Measurements from ENCODE around the gene OPTC. TPM values are rescaled to one million over a fixed set of nuclear protein-coding genes. Genes with fewer than 3 reads are reported as not detected.

The OPTC gene
- total RNA-seq, 1 donor, result not detected

DNA sequence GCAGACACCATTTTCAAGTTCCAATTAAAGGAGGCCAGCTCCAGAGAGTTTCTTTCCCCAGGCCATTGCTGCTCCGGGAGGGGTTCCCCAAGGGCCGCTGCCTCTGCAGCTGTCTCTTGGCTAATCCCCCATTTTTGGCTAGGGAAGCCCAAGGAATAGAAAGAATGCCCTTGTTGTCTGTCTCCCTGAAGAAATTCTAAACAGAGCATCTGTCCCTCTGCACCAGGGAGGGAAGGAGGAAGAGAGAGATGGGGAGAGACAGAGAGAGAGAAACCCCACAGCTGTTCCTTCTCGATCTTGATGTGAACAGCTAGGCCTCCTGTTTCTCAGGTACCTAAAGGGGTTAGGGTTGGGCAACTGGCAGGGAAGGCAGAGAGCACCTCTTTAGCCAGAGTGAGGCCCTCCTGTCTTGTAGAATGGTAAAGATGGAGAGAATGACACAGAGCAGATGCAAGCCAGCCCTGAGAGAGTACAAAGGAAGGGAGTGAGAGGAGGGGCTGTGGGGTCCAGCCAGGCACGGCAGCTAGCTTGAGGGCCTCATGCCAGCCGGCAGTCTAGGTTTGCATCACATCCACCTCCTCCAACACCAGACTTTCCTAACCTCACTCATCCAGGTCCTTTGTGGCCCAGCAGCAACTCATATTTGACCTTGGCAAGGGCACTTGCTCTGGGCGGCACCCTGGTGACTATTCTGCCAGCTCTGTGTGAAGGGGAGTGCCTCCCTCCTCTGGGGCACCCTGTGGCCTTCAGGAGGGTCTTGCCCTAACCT, 13.1 kb downstream of the OPTC start:
- no peak for DNase-seq (ENCODE audit: insufficient read length, low spot score, missing footprints)

DNA sequence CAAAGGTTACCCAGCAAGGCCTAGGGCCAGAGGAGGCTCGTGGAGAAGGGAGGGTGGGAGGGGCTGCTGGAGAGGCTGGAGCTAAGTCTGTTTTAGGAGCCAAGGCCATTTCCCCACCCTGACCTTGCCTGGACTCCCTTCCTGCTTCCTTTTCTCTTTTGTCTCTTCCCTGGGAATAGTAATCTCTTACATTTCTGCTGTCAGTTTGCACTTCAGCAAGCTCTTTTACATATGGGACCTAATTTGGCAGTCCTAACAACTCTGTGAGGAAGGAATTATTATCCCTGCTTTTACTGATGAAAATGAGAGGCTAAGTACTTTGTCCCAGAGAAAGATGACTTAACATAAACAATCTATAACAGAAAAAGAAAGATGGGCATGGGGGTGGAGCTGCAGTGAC, 13.8 kb downstream of the OPTC start:
- Histone ChIP-seq H3K36me3 (ENCODE audit: insufficient read depth, low read length) (no peaks in the 10 kb centered on the region), H4K20me1 (ENCODE audit: insufficient read depth, low read length) (no peaks in the 10 kb centered on the region), H3K27ac (ENCODE audit: low read depth, low read length) (no peak overlapping the region), H3K27me3 (ENCODE audit: insufficient read depth, low read length) (no peaks in the 10 kb centered on the region), H3K79me2 (ENCODE audit: insufficient read depth, low read length) (no peaks in the 10 kb centered on the region), H3K4me2 (ENCODE audit: insufficient read depth, low read length) (no peak overlapping the region), H3K9me3 (ENCODE audit: low read depth, low read length) (no peaks in the 10 kb centered on the region), H3K4me1 (ENCODE audit: insufficient read depth, low read length) (peaks cover 31% of the 10 kb centered on the region), H3K4me3 (ENCODE audit: insufficient read depth, low read length) (no peak overlapping the region), H2AFZ (ENCODE audit: low read length) (no peak overlapping the region)
- TF ChIP-seq, protein P1, sequence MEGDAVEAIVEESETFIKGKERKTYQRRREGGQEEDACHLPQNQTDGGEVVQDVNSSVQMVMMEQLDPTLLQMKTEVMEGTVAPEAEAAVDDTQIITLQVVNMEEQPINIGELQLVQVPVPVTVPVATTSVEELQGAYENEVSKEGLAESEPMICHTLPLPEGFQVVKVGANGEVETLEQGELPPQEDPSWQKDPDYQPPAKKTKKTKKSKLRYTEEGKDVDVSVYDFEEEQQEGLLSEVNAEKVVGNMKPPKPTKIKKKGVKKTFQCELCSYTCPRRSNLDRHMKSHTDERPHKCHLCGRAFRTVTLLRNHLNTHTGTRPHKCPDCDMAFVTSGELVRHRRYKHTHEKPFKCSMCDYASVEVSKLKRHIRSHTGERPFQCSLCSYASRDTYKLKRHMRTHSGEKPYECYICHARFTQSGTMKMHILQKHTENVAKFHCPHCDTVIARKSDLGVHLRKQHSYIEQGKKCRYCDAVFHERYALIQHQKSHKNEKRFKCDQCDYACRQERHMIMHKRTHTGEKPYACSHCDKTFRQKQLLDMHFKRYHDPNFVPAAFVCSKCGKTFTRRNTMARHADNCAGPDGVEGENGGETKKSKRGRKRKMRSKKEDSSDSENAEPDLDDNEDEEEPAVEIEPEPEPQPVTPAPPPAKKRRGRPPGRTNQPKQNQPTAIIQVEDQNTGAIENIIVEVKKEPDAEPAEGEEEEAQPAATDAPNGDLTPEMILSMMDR (IDR thresholded peaks at IDR 0.05; ENCODE audit: extremely low read depth, low read depth, low read length), result no peak
- no peak for DNase-seq (ENCODE audit: insufficient read length, low spot score, missing footprints)

More for the DNA sequence above, 13.1 kb downstream of the OPTC start:
- no peaks in the 10 kb centered on the region for H4K20me1 ChIP-seq (ENCODE audit: insufficient read depth, low read length)
- no peaks in the 10 kb centered on the region for H3K9me3 ChIP-seq (ENCODE audit: low read depth, low read length)
- no peak overlapping the region for H3K4me3 ChIP-seq (ENCODE audit: insufficient read depth, low read length)
- no peaks in the 10 kb centered on the region for H3K27me3 ChIP-seq (ENCODE audit: insufficient read depth, low read length)
- no peak overlapping the region for H3K27ac ChIP-seq (ENCODE audit: low read depth, low read length)
- H3K36me3 ChIP-seq (ENCODE audit: insufficient read depth, low read length), result no peaks in the 10 kb centered on the region
- TF ChIP-seq, protein P1 (IDR thresholded peaks at IDR 0.05; ENCODE audit: extremely low read depth, low read depth, low read length), result no peak
- H3K79me2 ChIP-seq (ENCODE audit: insufficient read depth, low read length), result no peaks in the 10 kb centered on the region
- H3K4me2 ChIP-seq (ENCODE audit: insufficient read depth, low read length), result no peak overlapping the region
- H2AFZ ChIP-seq (ENCODE audit: low read length), result no peak overlapping the region
- H3K4me1 ChIP-seq (ENCODE audit: insufficient read depth, low read length), result peaks cover 24% of the 10 kb centered on the region

DNA sequence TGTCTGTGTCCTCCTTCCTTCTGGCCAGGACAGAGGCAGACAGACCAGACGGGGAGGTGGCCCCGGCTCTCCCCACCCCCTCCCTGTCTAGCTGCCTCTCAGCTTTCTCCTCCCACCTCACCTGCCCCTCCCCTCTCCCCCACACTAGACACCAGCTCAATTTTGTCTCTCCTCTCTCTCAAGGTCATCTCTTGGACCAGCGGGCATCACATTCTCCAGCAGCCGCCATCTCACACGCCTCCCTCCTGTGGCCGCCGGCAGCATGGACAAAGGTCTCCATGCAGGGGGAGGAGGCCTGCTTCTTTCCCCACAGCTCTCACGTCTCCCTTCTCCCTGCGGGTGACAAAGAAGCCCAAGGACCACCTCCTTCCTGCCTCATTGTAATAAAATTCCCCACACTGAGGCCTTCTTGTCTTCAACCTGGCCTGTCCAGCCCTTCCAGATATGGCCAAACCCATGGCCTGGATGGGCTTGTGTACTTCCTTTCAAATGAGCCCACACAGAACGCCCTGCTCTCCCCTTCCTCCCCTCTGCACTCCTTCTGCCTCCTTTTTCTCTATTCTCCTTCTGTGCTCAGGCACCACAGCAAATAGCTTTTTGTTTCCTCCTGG, 14.6 kb downstream of the OPTC start:
- no peaks in the 10 kb centered on the region for H4K20me1 ChIP-seq (ENCODE audit: insufficient read depth, low read length)
- no peaks in the 10 kb centered on the region for H3K36me3 ChIP-seq (ENCODE audit: insufficient read depth, low read length)
- peaks cover 39% of the 10 kb centered on the region for H3K4me1 ChIP-seq (ENCODE audit: insufficient read depth, low read length)
- H3K27me3 ChIP-seq (ENCODE audit: insufficient read depth, low read length), result no peaks in the 10 kb centered on the region
- TF ChIP-seq, protein P1 (IDR thresholded peaks at IDR 0.05; ENCODE audit: extremely low read depth, low read depth, low read length), result no peak
- no peaks in the 10 kb centered on the region for H3K9me3 ChIP-seq (ENCODE audit: low read depth, low read length)
- H3K4me2 ChIP-seq (ENCODE audit: insufficient read depth, low read length), result no peak overlapping the region
- H3K79me2 ChIP-seq (ENCODE audit: insufficient read depth, low read length), result no peaks in the 10 kb centered on the region
- no peak overlapping the region for H2AFZ ChIP-seq (ENCODE audit: low read length)
- H3K4me3 ChIP-seq (ENCODE audit: insufficient read depth, low read length), result no peak overlapping the region
- no peak overlapping the region for H3K27ac ChIP-seq (ENCODE audit: low read depth, low read length)
- no peak for DNase-seq (ENCODE audit: insufficient read length, low spot score, missing footprints)

DNA sequence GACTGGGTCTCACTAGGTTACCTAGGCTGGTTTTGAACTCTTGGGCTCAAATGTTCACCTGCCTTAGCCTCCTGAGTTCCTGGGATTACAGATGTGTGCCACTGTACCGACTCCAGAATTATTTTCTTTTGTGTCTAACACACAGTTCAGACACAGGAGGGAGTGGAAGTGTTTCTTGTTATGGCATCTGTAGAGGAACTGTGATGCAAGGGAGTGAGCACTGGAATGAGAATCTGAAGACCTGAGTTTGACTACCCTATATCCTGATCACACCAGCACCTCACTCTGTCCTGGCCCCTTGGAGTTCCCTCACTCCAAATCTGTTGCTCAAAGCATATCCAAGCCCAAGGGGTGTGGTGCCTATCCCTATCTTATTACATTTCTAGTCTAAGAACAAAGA, 15.2 kb downstream of the OPTC start:
- TF ChIP-seq, protein P1 (IDR thresholded peaks at IDR 0.05; ENCODE audit: extremely low read depth, low read depth, low read length), result no peak
- no peak overlapping the region for H3K4me2 ChIP-seq (ENCODE audit: insufficient read depth, low read length)
- H3K4me1 ChIP-seq (ENCODE audit: insufficient read depth, low read length), result peaks cover 44% of the 10 kb centered on the region
- H3K4me3 ChIP-seq (ENCODE audit: insufficient read depth, low read length), result no peak overlapping the region
- H3K79me2 ChIP-seq (ENCODE audit: insufficient read depth, low read length), result no peaks in the 10 kb centered on the region
- H3K36me3 ChIP-seq (ENCODE audit: insufficient read depth, low read length), result no peaks in the 10 kb centered on the region
- no peaks in the 10 kb centered on the region for H3K9me3 ChIP-seq (ENCODE audit: low read depth, low read length)
- no peaks in the 10 kb centered on the region for H3K27me3 ChIP-seq (ENCODE audit: insufficient read depth, low read length)
- no peaks in the 10 kb centered on the region for H4K20me1 ChIP-seq (ENCODE audit: insufficient read depth, low read length)
- no peak overlapping the region for H2AFZ ChIP-seq (ENCODE audit: low read length)
- H3K27ac ChIP-seq (ENCODE audit: low read depth, low read length), result no peak overlapping the region
- DNase-seq (ENCODE audit: insufficient read length, low spot score, missing footprints), result no peak
